ENCODE results near the gene SIVA1. TPM values are rescaled to one million over a fixed set of nuclear protein-coding genes. Genes with fewer than 3 reads are reported as not detected.

SIVA1 gene
- polyA plus RNA-seq, 1 of the 3 experiments (the other 2 are of a cell fraction), result 137 TPM

DNA sequence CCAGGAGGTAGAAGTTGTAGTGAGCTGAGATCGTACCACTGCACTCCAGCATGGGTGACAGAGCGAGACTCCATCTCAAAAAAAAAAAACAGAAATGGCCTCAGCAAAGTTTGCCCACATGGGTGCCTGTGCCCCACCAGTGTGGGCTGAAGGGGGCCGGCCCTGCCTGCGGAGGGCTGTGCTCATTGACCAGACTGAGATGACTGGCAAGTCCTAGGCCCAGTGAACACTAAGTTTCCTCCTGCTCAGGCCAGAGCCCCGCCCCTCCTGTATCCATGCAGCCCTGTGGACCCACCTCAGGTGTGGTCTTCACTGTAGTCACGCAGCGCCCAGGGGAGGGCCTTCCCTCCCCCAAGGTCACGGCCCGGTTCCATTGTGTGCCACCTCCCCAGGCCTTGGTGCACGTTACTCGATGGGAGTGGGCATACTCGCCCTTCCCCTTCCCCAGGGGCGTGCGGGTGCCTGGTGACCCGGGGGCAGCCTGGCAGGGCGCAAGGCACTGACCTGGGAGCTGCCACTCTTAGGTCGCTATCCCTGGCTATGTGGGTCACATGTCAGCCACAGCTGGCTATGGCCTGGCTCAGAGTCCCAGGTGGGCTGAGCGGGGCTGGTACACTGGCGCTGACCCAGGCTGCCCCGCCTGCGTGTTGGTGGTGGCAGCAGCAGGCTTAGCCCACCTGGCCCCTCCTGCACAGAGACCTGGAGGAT lies 47.5 kb upstream of the SIVA1 start:
- no peak overlapping the region for H3K9ac ChIP-seq
- no peak overlapping the region for H3K27ac ChIP-seq (ENCODE audit: low read depth in 2 of 2, low read length in 1 of 2)
- H3K9me2 ChIP-seq, result no peaks in the 10 kb centered on the region
- no peaks in the 10 kb centered on the region for H3K9me3 ChIP-seq
- no peak overlapping the region for H3K4me3 ChIP-seq (ENCODE audit: low read depth in 2 of 2, low read length in 1 of 2)
- no peaks in the 10 kb centered on the region; a peak in 1 of 4 replicates for H3K4me1 ChIP-seq (ENCODE audit: control insufficient read depth in 1 of 2, insufficient read depth in 2 of 2, low read depth in 1 of 2, low read length in 1 of 2)
- DNase-seq, result no peak
- H3K36me3 ChIP-seq (replicated peaks in 1 of 2; ENCODE audit: control insufficient read depth in 1 of 2, insufficient read depth in 2 of 2, low read length in 1 of 2), result peaks cover 0 to 18% of the 10 kb centered on the region in 2 experiments
- TF ChIP-seq, protein P1, sequence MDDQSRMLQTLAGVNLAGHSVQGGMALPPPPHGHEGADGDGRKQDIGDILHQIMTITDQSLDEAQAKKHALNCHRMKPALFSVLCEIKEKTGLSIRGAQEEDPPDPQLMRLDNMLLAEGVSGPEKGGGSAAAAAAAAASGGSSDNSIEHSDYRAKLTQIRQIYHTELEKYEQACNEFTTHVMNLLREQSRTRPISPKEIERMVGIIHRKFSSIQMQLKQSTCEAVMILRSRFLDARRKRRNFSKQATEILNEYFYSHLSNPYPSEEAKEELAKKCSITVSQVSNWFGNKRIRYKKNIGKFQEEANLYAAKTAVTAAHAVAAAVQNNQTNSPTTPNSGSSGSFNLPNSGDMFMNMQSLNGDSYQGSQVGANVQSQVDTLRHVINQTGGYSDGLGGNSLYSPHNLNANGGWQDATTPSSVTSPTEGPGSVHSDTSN (IDR thresholded peaks at IDR 0.05), result peak; percentile 42
- no peak for TF ChIP-seq RCOR1 (IDR thresholded peaks at IDR 0.05; ENCODE audit: low read length)
- H3K27me3 ChIP-seq (ENCODE audit: insufficient read depth), result no peaks in the 10 kb centered on the region
- H2AFZ ChIP-seq (ENCODE audit: low read depth), result no peak overlapping the region
- ChIA-PET CTCF (interaction anchor here (1.5 kb wide), 1 partner anchor 18 kb away, joined by 7 read pairs; the partner anchor contains the start of gene ADSS1), POLR2A (no interaction called here)
- H3K4me2 ChIP-seq, result no peak overlapping the region
- no peaks in the 10 kb centered on the region for H3F3A ChIP-seq (replicated peaks; ENCODE audit: insufficient read depth)
- 97% methylated on average over 7 of the region's 21 CpGs for WGBS (ENCODE audit: low lambda C conversion rate)
- no peaks in the 10 kb centered on the region; the same call in 1 of the 2 replicates for H4K20me1 ChIP-seq (ENCODE audit: insufficient read depth)
- H3K79me2 ChIP-seq (ENCODE audit: insufficient read depth), result no peaks in the 10 kb centered on the region

DNA sequence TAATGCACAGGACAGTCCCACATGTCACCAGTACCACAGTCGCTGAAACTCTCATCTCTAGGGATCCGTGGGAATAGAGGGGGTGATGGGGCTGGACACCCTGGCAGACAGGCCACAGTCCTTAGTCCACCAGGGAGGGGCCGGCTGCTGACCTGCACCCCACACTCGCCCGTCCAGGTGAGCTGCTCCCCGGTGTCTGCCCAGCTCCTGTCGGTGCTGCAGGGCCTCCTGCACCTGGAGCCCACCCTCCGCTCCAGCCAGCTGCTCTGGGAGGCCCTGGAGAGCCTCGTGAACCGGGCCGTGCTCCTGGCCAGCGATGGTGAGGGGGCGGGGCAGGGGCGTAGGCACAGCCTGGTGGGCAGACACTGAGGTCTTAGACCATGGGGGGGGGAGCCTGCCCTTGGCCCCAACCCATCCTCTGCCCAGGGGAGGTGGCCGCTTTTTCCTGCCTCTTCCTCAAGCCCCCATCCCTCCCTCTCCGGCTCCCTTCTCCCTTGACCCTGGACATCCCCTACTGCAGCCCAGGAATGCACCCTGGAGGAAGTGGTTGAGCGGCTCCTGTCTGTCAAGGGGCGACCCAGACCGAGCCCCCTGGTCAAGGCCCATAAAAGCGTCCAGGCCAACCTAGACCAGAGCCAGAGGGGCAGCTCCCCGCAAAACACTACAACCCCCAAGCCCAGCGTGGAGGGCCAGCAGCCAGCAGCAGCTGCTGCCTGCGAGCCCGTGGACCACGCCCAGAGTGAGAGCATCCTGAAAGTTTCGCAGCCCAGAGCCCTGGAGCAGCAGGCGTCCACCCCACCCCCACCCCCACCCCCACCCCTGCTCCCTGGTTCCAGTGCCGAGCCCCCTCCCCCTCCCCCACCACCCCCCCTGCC lies 46.0 kb upstream of the SIVA1 start:
- Histone ChIP-seq H3K79me2 (ENCODE audit: insufficient read depth) (no peaks in the 10 kb centered on the region), H3K27me3 (ENCODE audit: insufficient read depth) (no peaks in the 10 kb centered on the region), H3K4me1 (ENCODE audit: control insufficient read depth in 1 of 2, insufficient read depth in 2 of 2, low read depth in 1 of 2, low read length in 1 of 2) (no peaks in the 10 kb centered on the region; a peak in 1 of 4 replicates), H2AFZ (ENCODE audit: low read depth) (no peak overlapping the region), H3K4me2 (no peak overlapping the region), H3K27ac (ENCODE audit: low read depth in 2 of 2, low read length in 1 of 2) (no peak overlapping the region), H3K36me3 (replicated peaks in 1 of 2; ENCODE audit: control insufficient read depth in 1 of 2, insufficient read depth in 2 of 2, low read length in 1 of 2) (peaks cover 0 to 29% of the 10 kb centered on the region in 2 experiments), H3F3A (replicated peaks; ENCODE audit: insufficient read depth) (no peaks in the 10 kb centered on the region), H3K9ac (no peak overlapping the region), H4K20me1 (ENCODE audit: insufficient read depth) (no peaks in the 10 kb centered on the region; the same call in 1 of the 2 replicates), H3K9me3 (no peaks in the 10 kb centered on the region), H3K4me3 (ENCODE audit: low read depth in 2 of 2, low read length in 1 of 2) (no peak overlapping the region), H3K9me2 (no peaks in the 10 kb centered on the region)
- WGBS (ENCODE audit: low lambda C conversion rate), result 75% methylated on average over 11 of the region's 28 CpGs
- POLR2A ChIA-PET, result no interaction called here
- CTCF ChIA-PET, result interaction anchor here (0.7 to 3.3 kb wide), 8 partner anchors 8 to 629 kb away, joined by 3 to 33 read pairs (median 6); partner anchors contain the start of gene ADSS1
- TF ChIP-seq, protein P2, sequence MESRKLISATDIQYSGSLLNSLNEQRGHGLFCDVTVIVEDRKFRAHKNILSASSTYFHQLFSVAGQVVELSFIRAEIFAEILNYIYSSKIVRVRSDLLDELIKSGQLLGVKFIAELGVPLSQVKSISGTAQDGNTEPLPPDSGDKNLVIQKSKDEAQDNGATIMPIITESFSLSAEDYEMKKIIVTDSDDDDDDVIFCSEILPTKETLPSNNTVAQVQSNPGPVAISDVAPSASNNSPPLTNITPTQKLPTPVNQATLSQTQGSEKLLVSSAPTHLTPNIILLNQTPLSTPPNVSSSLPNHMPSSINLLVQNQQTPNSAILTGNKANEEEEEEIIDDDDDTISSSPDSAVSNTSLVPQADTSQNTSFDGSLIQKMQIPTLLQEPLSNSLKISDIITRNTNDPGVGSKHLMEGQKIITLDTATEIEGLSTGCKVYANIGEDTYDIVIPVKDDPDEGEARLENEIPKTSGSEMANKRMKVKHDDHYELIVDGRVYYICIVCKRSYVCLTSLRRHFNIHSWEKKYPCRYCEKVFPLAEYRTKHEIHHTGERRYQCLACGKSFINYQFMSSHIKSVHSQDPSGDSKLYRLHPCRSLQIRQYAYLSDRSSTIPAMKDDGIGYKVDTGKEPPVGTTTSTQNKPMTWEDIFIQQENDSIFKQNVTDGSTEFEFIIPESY (IDR thresholded peaks at IDR 0.05; ENCODE audit: borderline replicate concordance, low read depth), result no peak
- TF ChIP-seq TAF1 (IDR thresholded peaks at IDR 0.05; ENCODE audit: borderline replicate concordance, low read depth, low read length) (no peak), FOXJ3 (CRISPR knock-in tag; IDR thresholded peaks at IDR 0.05) (no peak), SMC3 (IDR thresholded peaks at IDR 0.05; ENCODE audit: low read depth, low read length) (no peak), ELF1 (IDR thresholded peaks at IDR 0.05) (no peak), NFIC (IDR thresholded peaks at IDR 0.05; ENCODE audit: borderline replicate concordance) (no peak), RFX5 (IDR thresholded peaks at IDR 0.05; ENCODE audit: low read length) (no peak)
- TF ChIP-seq, protein P1 (IDR thresholded peaks at IDR 0.05), result no peak
- TF ChIP-seq, protein P3, sequence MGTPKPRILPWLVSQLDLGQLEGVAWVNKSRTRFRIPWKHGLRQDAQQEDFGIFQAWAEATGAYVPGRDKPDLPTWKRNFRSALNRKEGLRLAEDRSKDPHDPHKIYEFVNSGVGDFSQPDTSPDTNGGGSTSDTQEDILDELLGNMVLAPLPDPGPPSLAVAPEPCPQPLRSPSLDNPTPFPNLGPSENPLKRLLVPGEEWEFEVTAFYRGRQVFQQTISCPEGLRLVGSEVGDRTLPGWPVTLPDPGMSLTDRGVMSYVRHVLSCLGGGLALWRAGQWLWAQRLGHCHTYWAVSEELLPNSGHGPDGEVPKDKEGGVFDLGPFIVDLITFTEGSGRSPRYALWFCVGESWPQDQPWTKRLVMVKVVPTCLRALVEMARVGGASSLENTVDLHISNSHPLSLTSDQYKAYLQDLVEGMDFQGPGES (IDR thresholded peaks at IDR 0.05; ENCODE audit: low read depth, low read length), result no peak
- DNase-seq, result no peak
